Left colon (tissue), 2 donors: Measurements from ENCODE around the gene KCNG3. TPM values are rescaled to one million over a fixed set of nuclear protein-coding genes. Genes with fewer than 3 reads are reported as not detected.
"Not testable (repeated sequence)": the region's sequence is repeated elsewhere in the genome, so short reads cannot be mapped to it uniquely, and the experiment has no call there.

Experiments
- ATAC-seq: fragments of 200-7000 bp; cut with Tn5 transposase; one replicate; pipeline ENCODE4 v1.9.1; 2020; ENCODE audit warnings: mild to moderate bottlenecking, moderate library complexity
- DNase-seq, 2 donors: peaks; one replicate each; pipeline ENCODE4 v3.0.0-alpha.2; 2020
- intact Hi-C, 2 donors: fragments of 100-400 bp; cut with DNase I in 1 of 2; cut with micrococcal nuclease in 1 of 2; formaldehyde crosslinking; loops; one replicate each; pipeline versions ENCODE4 v1.11.2 to v1.14.0; 2022; cut with DNase I, micrococcal nuclease
- total RNA-seq, 2 donors: library from RNA; stranded (reverse); fragmentation: NEBNext Ultra II Directional; extraction: Animal tissue kit (Norgen Biotek cat#: 25700); gene quantifications; one replicate each; pipeline ENCODE4 v1.2.1, GENCODE V29; 2021
- donor health status: DM: no; HTN: no; CAD: no.
- donor health status: DM: yes; HTN: yes; CAD: no.

Gene KCNG3
- total RNA-seq, 2 donors from 2014 or later = 3.3 to 5.9 TPM

GRCh38 chr2:42446503-42447271 lies 47.1 kb downstream of the KCNG3 start:
- intact Hi-C loops = no loop called here
- DNase-seq (no peak), ATAC-seq (peak; percentile 91)

- no peak for DNase-seq
- intact Hi-C loops = no loop called here
- no peak for ATAC-seq
These were observed 49.9 kb downstream of the KCNG3 start for GRCh38 chr2:42443718-42444399.

DNA sequence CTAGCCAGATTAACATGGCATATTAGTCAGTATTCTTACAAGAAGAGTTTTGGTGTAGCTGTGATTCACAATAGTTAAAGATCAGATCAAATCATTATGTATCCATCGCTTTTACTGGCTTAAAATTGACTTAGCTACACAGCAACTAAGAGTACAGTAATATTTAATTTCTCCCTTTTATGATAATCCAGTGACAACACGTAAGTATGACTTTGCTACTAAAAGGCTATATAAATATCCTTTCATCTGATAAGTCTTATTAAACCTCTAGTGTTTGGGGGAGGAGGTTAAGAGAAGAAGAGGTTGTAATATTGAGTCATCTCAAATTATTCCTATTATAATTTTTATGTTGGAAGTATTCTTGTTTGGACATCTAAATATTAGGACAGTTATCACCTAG lies 51.0 kb downstream of the KCNG3 start:
- ATAC-seq = no peak
- DNase-seq = no peak
- intact Hi-C loops = no loop called here

DNA sequence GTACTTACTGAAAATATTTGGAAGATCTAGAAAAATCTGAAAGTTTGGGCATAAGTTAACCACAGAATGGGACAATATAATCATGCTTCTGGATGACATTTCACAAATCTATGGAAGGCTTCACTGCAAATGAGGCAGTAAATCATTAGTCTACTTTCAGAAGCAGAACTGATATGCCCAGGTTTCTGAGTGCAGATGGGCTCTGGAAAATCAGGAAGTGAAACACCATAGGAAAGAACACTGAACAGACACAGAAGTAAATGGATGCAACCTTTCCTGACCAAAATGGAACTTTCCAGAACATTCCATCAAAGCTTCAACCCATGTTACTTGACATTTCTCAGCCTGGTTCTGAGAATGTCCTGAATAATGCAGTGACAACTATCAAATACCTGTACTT lies 55.1 kb downstream of the KCNG3 start:
- DNase-seq = no peak
- intact Hi-C loops = no loop called here
- ATAC-seq = peak; percentile 48

GRCh38 chr2:42436370-42436769 lies 57.4 kb downstream of the KCNG3 start:
- DNase-seq = no peak
- intact Hi-C loops = no loop called here
- ATAC-seq = no peak

DNA sequence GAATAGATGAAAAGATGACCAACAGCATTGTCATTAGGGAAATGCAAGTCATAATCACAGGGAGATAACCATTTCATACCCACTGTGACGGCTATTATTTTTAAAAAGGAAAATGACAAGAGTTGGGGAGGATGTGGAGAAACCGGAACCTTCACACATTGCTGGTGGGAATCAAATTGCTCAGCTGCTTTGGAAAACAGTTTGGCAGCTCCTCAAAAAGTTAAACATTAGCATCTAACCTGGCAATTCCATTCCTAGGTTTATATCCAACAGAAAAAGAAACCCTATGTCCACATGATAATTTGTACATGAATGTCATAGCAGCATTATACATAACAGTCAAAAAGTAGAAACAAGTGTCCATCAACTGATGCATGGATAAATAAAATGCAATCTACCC lies 58.2 kb downstream of the KCNG3 start:
- ATAC-seq = peak; percentile 76
- no peak for DNase-seq
- intact Hi-C loops = no loop called here

DNA sequence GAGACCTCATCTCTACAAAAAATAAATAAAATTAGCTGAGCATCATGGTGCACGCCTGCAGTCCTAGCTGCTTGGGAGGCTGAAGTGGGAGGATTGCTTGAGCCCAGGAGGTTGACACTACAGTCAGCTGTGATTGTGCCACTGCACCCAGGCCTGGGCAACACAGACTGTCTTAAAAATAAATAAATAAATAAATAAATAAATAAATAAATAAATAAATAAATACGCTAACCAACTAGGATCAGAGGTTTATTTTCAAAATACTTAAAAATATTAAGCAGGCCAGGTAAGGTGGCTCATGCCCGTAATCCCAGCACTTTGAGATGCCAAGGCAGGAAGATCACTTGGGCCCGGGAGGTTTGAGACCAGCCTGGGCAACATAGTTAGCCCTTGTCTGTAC lies 63.6 kb downstream of the KCNG3 start:
- intact Hi-C loops = no loop called here
- ATAC-seq (no peak), DNase-seq (no peak)

GRCh38 chr2:42429352-42429751 lies 64.4 kb downstream of the KCNG3 start:
- ATAC-seq (no peak), DNase-seq (no peak)
- intact Hi-C loops = no loop called here

DNA sequence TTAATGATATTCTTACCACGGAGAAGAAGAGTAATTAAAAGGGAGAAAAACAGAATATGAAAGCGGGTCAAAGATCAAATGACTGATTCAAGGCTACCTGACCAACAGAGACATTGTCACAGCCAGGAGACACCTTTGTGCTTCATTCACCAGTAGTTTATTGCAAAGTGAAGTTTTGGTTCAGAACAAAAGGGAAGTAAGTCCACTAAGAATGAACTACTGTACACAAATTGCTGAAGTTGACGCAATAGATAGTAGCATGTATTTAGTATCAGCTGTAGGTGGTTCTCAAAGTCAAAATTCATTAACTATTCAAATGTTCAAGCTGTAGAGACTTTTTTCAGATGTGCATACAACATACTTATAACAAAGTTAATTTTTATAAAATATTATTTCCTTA lies 68.1 kb downstream of the KCNG3 start:
- ATAC-seq = peak; percentile 38
- no peak for DNase-seq
- intact Hi-C loops = no loop called here

DNA sequence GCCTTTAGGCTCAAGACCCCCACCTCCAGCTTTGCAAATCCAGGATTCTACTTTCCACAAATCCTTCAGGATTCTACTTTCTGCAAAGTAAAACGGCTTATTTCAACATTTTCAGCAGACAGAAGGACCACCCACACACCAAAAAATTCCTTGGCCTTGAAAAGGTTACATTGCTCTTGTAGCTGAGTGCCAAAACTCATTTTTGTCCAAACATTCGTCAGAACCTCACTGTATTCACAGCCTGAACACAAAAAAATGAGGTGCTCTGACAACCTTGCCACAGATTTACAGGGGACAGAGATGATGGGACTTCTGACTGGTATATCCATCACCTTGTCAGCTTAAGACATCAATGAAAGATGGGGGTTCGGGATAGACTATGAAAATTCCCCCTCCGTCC lies 69.7 kb downstream of the KCNG3 start:
- intact Hi-C loops = no loop called here
- ATAC-seq = no peak
- no peak for DNase-seq

DNA sequence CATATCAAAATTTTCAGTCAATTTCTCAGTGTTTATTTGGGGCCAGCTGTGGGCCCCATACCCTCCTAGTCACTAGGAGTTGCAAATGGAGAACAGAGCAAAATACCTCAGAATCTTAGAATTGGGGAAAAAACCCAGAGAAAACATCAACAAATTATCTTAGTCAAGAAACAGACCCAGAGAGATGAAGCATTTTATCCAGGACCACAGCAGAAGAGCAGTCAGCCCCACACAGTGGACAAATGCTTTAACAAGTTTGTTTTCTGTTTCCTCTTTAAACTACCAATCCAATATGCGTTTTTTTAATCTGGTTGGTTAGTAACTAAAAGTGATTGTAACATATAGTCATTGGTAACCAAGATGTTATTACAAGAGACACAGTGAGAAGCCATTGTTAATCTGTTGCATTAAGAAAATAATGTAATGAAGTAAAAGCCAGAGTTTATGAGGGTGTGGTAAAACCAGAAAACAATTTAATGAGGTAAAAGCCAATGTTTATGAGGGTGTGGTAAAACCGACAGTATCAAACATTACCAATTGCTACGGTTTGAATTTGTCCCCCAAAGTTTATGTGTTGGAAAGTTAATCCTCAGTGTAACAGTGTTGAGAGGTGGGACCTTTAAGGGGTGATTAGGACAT lies 72.1 kb downstream of the KCNG3 start:
- ATAC-seq (no peak), DNase-seq (no peak)
- intact Hi-C loops = no loop called here

- intact Hi-C loops = no loop called here
- ATAC-seq = no peak
- no peak for DNase-seq
These were observed 72.7 kb downstream of the KCNG3 start for GRCh38 chr2:42421157-42421485.

DNA sequence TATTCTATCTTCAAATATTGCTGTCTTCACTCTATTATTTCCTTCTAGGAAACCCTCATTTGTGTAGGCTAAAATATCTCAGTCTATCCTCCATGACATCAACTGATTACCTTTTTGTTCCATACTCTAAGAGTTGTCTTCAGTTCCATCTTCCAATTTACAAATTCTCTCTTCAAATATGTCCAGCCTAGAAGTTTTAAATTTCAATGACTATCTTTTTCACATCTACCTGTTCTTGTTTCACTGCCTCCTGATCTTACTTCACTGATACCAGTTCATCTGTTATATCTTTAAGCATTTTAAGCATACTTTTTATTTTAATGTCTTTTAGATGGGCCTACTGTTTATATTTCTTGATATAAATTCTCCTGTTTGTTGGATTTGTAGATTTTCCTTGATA lies 79.1 kb downstream of the KCNG3 start:
- no peak for DNase-seq
- intact Hi-C loops = no loop called here
- ATAC-seq = no peak

DNA sequence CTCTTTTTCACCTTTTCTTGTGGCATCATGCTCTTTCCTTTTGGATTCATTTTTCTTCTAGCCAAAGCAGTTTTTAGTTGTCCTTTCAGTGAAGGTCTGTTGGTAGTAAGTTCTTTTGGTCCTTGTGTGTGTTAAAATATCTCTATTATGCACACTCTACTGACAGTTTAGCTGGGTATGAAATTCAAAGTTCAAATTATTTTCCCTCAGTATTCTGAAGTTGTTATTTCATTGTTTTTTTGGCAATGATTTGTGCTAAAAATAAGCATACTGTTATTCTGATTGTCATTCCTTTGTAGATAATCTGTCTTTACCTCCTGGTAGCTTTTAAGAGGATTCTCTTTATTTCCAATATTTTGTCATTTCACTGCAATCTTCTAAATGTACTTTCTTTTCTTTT lies 79.6 kb downstream of the KCNG3 start:
- DNase-seq (no peak), ATAC-seq (no peak)
- intact Hi-C loops = no loop called here

DNA sequence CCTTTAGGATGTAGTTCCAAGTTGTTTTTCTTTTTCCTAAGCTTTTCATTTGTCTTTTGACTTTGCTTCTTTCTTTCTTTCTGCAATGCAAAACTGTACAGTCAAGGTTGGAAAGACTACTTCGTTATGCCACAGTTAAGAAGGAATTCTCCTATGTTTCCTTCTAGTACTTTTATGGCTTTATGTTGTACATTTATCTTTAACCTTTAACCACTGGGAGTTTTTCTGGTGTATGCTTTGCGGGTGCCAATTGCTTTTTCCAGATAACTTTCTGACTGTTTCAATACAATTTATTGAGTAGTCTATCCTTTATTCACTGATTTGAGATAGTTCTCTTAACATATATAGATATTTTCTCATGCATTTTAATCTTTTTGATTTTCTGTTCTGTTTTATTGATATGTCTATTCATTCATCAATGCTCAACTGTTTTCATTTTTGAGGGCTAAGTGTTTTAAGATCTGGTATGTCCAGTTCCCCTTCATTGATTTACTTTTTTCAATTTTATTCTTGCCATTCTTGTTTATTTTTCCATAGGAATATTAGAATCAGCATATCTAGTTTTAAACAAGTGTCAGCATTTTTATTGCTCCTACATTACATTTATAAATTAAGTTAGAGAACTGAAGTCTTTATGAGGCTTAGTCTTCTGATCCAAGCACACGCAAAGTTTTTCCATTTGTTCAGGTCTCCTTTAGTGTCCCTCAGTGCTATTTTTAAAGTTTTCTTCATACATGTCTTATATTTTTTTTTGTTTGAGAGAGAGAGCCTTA lies 82.9 kb downstream of the KCNG3 start:
- peak; percentile 94 for ATAC-seq

GRCh38 chr2:42408009-42408408 lies 85.8 kb downstream of the KCNG3 start:
- DNase-seq = no peak
- intact Hi-C loops = no loop called here
- ATAC-seq = no peak

More for the DNA sequence above, 82.9 kb downstream of the KCNG3 start:
- intact Hi-C loops = no loop called here
- DNase-seq = no peak

- intact Hi-C loops = no loop called here
- DNase-seq = no peak
- ATAC-seq = no peak
These were observed 86.3 kb downstream of the KCNG3 start for GRCh38 chr2:42407476-42407875.

DNA sequence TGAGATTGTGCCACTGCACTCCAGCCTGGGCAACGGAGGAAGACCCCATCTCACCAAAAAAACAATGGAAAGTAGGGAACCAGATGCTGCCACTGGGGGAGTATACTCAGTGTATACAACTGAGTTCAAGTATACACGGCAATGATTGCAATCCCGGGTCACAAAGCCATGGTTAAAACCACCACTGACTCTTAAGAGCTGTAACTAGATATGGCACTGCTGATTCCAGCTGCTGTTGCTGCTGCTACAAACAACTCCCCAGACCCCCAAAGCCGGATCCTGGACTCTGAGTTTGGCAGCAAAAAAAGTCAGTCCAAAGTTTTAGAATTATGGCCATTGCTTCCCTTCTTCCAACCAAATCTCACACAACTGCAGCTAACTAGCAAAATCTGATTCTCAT lies 89.1 kb downstream of the KCNG3 start:
- intact Hi-C loops = no loop called here
- ATAC-seq (no peak), DNase-seq (no peak)

GRCh38 chr2:42401773-42402172 lies 92.0 kb downstream of the KCNG3 start:
- ATAC-seq (no peak), DNase-seq (no peak)
- intact Hi-C loops = no loop called here

GRCh38 chr2:42398052-42398451 lies 95.7 kb downstream of the KCNG3 start:
- intact Hi-C loops, ATAC-seq, DNase-seq: not testable (repeated sequence)
